ENCODE data around the gene MDC1.

MDC1 gene

DNA sequence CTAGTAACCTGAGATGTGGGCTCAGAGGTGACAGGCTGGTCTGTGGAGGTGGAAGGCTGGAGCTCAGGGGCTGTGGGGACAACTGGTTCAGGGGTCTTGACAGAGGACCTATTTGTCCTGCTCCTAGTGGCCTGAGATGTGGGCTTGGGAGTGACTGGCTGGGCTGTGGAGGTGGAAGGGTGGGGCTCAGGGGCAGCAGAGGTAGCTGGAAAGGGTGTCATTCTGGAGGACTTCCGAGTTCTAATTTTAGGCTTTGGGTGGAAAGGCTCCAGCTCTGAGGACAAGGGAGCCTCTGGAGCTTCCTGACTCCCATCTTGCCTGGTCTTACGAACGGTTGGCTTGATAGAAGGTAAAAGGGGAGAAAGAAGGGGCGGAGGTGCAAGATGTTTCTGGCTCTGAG, 11.5 kb downstream of the MDC1 start:
- H3K9me3 ChIP-seq (ENCODE audit: low read length) = no peaks in the 10 kb centered on the region
- H3K27ac ChIP-seq (ENCODE audit: low read depth, low read length) = no peak overlapping the region
- peaks cover 45% of the 10 kb centered on the region for H3K36me3 ChIP-seq (ENCODE audit: insufficient read depth, low read length)
- no peaks in the 10 kb centered on the region for H3K4me1 ChIP-seq (ENCODE audit: insufficient read depth, low read length)
- H3K4me3 ChIP-seq (ENCODE audit: low read depth in 1 of 2, low read length in 2 of 2) = no peak overlapping the region
- no peaks in the 10 kb centered on the region for H3K27me3 ChIP-seq (ENCODE audit: control insufficient read depth in 1 of 2, insufficient read depth in 2 of 2, low read length in 2 of 2)
- H3K9ac ChIP-seq (ENCODE audit: low read length) = no peak overlapping the region

DNA sequence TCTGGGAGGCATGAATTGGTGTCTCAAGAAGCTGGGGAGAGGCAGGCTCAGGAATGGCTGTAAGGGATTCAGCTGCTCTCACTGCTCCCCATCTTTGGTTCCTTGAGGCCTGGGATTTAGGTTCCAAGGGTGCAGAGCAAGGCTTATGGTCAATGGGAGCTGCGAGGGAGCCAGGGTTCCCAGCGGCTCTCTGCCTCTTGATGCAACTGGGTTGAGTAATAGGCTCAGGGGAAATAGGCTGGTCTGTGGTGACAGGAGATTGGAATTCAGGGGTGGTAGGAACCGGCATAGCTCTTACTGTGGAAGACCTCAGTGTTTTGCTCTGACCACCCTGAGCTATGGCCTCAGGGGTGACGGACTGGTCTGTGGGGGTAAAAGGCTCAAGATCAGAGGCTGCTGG, 13.3 kb downstream of the MDC1 start:
- no peaks in the 10 kb centered on the region for H3K9me3 ChIP-seq (ENCODE audit: low read length)
- no peaks in the 10 kb centered on the region for H3K4me1 ChIP-seq (ENCODE audit: insufficient read depth, low read length)
- H3K9ac ChIP-seq (ENCODE audit: low read length) = no peak overlapping the region
- peaks cover 48% of the 10 kb centered on the region for H3K36me3 ChIP-seq (ENCODE audit: insufficient read depth, low read length)
- no peak overlapping the region for H3K27ac ChIP-seq (ENCODE audit: low read depth, low read length)
- no peaks in the 10 kb centered on the region for H3K27me3 ChIP-seq (ENCODE audit: control insufficient read depth in 1 of 2, insufficient read depth in 2 of 2, low read length in 2 of 2)
- no peak overlapping the region for H3K4me3 ChIP-seq (ENCODE audit: low read depth in 1 of 2, low read length in 2 of 2)

DNA sequence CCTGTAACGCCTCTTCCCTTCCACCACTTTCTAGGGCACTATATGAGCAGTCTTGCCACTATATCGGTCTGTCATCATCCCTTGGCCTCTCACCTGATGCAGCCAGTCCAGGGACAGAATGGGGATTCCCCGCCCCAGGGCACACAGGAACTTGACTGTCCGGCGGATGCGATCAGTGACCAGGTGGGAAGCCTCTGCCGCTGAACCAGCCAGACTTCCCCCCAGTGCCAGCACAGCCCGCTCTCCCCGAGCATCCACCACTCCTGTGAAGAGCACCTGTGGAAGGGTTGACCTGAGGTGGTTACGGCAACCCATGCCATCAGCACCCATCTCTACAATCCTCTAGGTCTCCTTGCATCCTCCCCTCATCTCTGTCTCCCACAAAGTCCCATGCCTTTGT, 14.1 kb downstream of the MDC1 start:
- no peaks in the 10 kb centered on the region for H3K4me1 ChIP-seq (ENCODE audit: insufficient read depth, low read length)
- H3K9me3 ChIP-seq (ENCODE audit: low read length) = no peaks in the 10 kb centered on the region
- no peaks in the 10 kb centered on the region for H3K27me3 ChIP-seq (ENCODE audit: control insufficient read depth in 1 of 2, insufficient read depth in 2 of 2, low read length in 2 of 2)
- H3K4me3 ChIP-seq (ENCODE audit: low read depth in 1 of 2, low read length in 2 of 2) = no peak overlapping the region
- no peak overlapping the region for H3K27ac ChIP-seq (ENCODE audit: low read depth, low read length)
- peaks cover 43% of the 10 kb centered on the region for H3K36me3 ChIP-seq (ENCODE audit: insufficient read depth, low read length)
- H3K9ac ChIP-seq (ENCODE audit: low read length) = no peak overlapping the region

DNA sequence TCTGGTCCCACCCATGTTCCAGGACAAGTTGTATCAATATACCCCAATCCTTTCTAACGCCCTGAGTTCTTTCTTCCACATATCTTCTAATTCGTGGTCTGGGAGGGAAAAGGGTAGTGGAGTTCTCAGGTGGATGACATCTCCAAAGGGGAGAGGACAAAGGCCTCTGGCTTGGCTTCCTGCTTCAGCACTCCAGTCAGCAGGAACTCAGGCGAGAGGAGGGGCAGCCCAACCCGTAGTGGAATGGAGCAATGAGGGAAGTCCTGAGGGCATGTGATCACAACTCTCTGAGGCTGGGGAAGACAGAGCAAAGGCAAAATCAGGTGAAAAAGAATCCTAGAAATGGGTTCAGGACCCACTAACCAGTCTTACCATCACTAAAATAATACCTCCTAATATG, 16.7 kb downstream of the MDC1 start:
- no peak overlapping the region for H3K27ac ChIP-seq (ENCODE audit: low read depth, low read length)
- H3K27me3 ChIP-seq (ENCODE audit: control insufficient read depth in 1 of 2, insufficient read depth in 2 of 2, low read length in 2 of 2) = no peaks in the 10 kb centered on the region
- peaks cover 33% of the 10 kb centered on the region for H3K36me3 ChIP-seq (ENCODE audit: insufficient read depth, low read length)

DNA sequence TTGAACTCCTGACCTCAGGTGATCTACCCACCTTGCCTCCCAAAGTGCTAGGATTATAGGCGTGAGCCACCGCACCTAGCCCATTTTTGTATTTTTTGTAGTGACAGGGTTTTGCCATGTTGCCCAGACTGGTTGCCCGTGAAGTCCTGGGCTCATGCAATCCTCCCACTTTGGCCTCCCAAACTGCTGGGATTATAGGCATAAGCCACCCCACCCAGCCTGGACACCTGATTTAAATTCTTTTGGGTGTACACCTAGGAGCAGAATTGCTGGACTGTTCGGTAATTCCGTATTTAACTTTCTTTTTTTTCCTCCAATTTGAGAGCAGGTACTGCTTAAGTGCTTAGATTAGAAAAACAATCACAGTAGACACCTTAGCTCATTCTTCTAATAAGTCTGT, 20.6 kb downstream of the MDC1 start:
- H3K4me3 ChIP-seq (ENCODE audit: low read depth in 1 of 2, low read length in 2 of 2) = no peak overlapping the region
- peaks cover 5% of the 10 kb centered on the region for H3K36me3 ChIP-seq (ENCODE audit: insufficient read depth, low read length)
- no peaks in the 10 kb centered on the region for H3K9me3 ChIP-seq (ENCODE audit: low read length)
- H3K27ac ChIP-seq (ENCODE audit: low read depth, low read length) = no peak overlapping the region
- H3K27me3 ChIP-seq (ENCODE audit: control insufficient read depth in 1 of 2, insufficient read depth in 2 of 2, low read length in 2 of 2) = no peaks in the 10 kb centered on the region
- H3K4me1 ChIP-seq (ENCODE audit: insufficient read depth, low read length) = peaks cover 2% of the 10 kb centered on the region
- no peak overlapping the region for H3K9ac ChIP-seq (ENCODE audit: low read length)

More for the DNA sequence above, 16.7 kb downstream of the MDC1 start:
- Histone ChIP-seq H3K9ac (ENCODE audit: low read length) (no peak overlapping the region), H3K4me1 (ENCODE audit: insufficient read depth, low read length) (no peaks in the 10 kb centered on the region), H3K4me3 (ENCODE audit: low read depth in 1 of 2, low read length in 2 of 2) (no peak overlapping the region), H3K9me3 (ENCODE audit: low read length) (no peaks in the 10 kb centered on the region)

DNA sequence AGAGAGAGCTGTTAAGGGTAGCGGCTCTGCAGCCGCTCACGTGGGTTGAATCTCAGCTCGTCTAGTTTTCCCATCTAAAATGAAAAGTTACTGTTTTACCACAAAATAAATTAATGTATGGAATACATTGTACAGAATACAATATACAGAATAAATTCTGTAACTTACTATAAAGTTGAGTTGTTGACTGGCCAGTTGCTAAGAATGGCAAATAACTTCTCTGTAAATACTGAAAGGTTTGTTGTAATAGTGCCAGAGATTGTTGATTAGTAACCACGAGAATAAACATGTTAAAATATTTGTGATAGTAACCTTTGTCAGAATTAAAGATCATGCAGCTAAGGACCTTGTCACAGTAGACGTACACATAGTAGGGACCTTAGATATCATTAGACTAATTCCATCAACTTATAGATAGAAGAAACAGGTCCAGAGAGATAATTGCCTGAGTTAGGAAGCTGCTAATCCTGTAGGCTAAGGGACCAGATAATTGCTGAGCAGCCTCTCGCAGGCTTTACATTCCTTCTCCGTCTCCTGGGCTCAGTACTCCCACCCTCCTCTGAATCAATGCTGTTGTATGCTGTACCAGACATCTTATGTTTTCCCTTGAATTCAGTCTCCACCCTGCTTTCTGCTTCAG, 25.8 kb downstream of the MDC1 start:
- Histone ChIP-seq H3K27ac (ENCODE audit: low read depth, low read length) (peak overlapping the region; percentile 88), H3K9ac (ENCODE audit: low read length) (peak overlapping the region; percentile 40), H3K4me3 (ENCODE audit: low read depth in 1 of 2, low read length in 2 of 2) (peak overlapping the region; percentile 60 to 89), H3K27me3 (ENCODE audit: control insufficient read depth in 1 of 2, insufficient read depth in 2 of 2, low read length in 2 of 2) (no peaks in the 10 kb centered on the region), H3K36me3 (ENCODE audit: insufficient read depth, low read length) (no peaks in the 10 kb centered on the region), H3K9me3 (ENCODE audit: low read length) (no peaks in the 10 kb centered on the region), H3K4me1 (ENCODE audit: insufficient read depth, low read length) (peaks cover 33% of the 10 kb centered on the region)

DNA sequence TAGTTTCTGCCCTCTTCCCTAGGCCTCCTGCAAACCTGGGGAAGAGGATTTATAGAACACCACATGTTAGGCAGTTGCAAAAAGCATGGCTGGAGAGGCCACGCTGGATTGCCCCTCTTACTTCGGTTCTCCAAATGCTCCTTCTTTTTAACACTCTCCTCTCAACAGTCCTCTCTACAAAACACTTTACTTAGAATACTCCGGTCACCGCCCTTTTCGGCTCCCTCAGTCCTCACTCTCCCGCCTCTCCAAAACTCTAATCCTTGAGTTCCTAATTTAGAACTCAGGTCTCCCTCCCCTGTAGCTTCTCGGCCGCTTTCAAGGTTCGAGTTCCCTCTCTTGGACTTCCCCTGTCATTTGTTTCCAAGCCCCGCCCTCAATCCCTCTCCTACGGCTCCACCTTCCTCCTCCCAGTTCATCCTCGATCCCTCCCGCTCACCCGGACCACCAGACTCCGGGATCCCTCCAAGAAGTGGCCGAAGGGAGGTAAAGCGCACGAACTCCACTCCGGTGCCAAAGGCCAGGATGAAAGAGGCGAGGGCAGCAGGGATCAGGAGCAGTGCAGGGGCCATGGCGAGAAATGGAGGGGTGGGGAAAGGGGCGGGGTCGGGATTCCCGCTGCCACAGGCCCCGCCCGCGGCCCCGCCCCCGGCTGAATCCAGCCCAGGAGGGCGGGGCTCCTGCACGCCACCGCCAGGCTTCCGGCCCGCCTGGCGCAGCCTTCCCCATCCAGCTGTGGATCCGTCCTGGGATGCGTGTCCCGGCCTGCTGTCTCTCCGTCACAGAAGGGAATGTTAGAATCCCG, 26.5 kb downstream of the MDC1 start, which contains the start of gene NRM:
Gene NRM (minus strand): TSS at position 582 of the 805 bp plus-strand sequence. CDS start 10 bp downstream, at position 572.
- Histone ChIP-seq H3K4me1 (ENCODE audit: insufficient read depth, low read length) (peaks cover 33% of the 10 kb centered on the region), H3K36me3 (ENCODE audit: insufficient read depth, low read length) (no peaks in the 10 kb centered on the region), H3K27me3 (ENCODE audit: control insufficient read depth in 1 of 2, insufficient read depth in 2 of 2, low read length in 2 of 2) (no peaks in the 10 kb centered on the region), H3K27ac (ENCODE audit: low read depth, low read length) (peak within 1 kb of the TSS; percentile 88), H3K4me3 (ENCODE audit: low read depth in 1 of 2, low read length in 2 of 2) (peak within 1 kb of the TSS; percentile 60 to 89), H3K9me3 (ENCODE audit: low read length) (no peaks in the 10 kb centered on the region), H3K9ac (ENCODE audit: low read length) (peak within 1 kb of the TSS; percentile 40)

DNA sequence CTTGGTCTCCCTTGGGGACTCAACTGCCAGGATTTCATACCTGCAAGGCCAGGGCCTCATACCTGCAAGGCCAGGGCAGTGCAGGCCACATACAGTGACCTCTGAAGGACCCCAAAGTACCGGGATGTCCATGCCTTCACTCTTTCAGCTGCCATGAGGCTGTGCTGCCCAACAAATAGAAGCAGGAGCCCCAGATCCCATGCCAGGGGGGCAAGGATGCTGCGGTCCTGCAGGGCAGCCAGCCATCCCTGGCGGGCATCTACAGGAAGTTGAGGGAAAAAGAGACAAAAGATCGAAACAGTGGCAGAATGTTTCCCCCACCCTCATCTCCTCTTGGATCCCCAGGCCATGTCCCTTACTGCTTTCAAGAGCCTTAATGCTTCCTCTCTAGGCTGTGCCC, 27.1 kb downstream of the MDC1 start:
- H3K9ac ChIP-seq (ENCODE audit: low read length) = peak overlapping the region; percentile 28
- H3K27ac ChIP-seq (ENCODE audit: low read depth, low read length) = peak overlapping the region; percentile 88
- no peaks in the 10 kb centered on the region for H3K36me3 ChIP-seq (ENCODE audit: insufficient read depth, low read length)
- H3K27me3 ChIP-seq (ENCODE audit: control insufficient read depth in 1 of 2, insufficient read depth in 2 of 2, low read length in 2 of 2) = no peaks in the 10 kb centered on the region
- no peaks in the 10 kb centered on the region for H3K9me3 ChIP-seq (ENCODE audit: low read length)
- H3K4me3 ChIP-seq (ENCODE audit: low read depth in 1 of 2, low read length in 2 of 2) = peak overlapping the region in 1 of 2 donors; percentile 60
- peaks cover 33% of the 10 kb centered on the region for H3K4me1 ChIP-seq (ENCODE audit: insufficient read depth, low read length)

DNA sequence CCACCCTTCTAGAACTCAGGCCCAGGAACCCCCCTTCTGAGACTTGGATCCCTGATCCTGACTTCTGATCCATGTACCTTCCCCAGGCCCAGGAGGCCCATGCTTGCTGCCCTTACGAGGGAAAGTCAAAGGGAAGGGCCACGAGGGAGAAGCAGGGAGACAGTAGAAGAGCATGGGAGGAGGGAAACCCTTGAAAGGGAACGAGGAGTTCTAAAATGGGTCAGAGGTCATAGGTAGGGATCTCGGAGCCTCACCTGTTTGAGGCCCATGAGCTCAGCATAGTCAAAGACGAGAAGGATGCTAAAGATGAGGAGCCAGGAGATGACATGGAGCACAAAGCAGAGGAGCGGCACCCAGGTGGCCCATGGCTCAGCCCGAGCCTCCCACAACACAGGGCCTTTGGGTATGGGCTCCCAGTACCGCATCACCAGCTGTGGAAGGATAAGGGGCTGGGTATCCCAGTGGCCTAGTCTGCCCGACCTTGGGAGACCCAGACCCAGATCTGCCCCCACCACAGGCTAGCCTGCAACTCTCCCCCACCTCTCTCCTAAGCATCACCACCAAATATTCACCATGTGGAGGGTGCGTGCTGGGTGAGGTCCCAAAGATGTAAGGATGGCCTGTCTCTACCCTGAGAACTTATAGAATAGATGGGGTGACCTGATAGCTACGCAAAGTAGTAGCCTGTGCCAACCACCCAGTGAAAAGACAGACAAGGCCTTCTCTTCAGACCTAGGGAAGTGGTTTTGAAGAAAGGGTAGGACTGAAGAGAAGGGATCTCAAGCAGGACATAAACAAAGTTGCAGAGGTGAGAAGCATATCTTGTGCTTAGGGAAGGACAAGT, 27.8 kb downstream of the MDC1 start:
- Histone ChIP-seq H3K27me3 (ENCODE audit: control insufficient read depth in 1 of 2, insufficient read depth in 2 of 2, low read length in 2 of 2) (no peaks in the 10 kb centered on the region), H3K9me3 (ENCODE audit: low read length) (no peaks in the 10 kb centered on the region), H3K36me3 (ENCODE audit: insufficient read depth, low read length) (no peaks in the 10 kb centered on the region), H3K4me3 (ENCODE audit: low read depth in 1 of 2, low read length in 2 of 2) (peak overlapping the region in 1 of 2 donors; percentile 60), H3K9ac (ENCODE audit: low read length) (no peak overlapping the region), H3K27ac (ENCODE audit: low read depth, low read length) (peak overlapping the region; percentile 100), H3K4me1 (ENCODE audit: insufficient read depth, low read length) (peaks cover 33% of the 10 kb centered on the region)

DNA sequence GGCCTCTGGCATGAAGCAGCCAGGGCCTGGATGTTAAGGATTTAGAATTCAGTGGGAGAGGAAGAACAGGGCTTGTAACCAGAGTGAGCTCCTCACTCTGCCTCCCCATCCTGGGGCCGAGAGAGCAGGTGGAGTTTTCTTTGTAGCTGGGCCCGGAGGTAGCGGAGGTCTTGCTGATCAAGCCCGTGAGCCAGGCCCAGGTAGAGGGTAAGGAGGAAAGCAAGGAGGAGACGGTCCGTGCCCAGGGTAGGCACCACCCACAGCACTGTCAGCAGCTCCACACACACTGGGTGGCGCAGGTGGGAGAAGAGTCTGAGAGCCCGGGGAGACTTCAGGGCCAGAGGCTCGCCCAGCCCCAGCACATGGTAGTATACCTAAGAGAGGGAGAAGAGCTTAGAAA, 28.5 kb downstream of the MDC1 start:
- Histone ChIP-seq H3K27ac (ENCODE audit: low read depth, low read length) (peak overlapping the region; percentile 100), H3K4me3 (ENCODE audit: low read depth in 1 of 2, low read length in 2 of 2) (peak overlapping the region in 1 of 2 donors; percentile 99), H3K9ac (ENCODE audit: low read length) (peak overlapping the region; percentile 86), H3K4me1 (ENCODE audit: insufficient read depth, low read length) (peaks cover 34% of the 10 kb centered on the region), H3K9me3 (ENCODE audit: low read length) (no peaks in the 10 kb centered on the region), H3K36me3 (ENCODE audit: insufficient read depth, low read length) (no peaks in the 10 kb centered on the region), H3K27me3 (ENCODE audit: control insufficient read depth in 1 of 2, insufficient read depth in 2 of 2, low read length in 2 of 2) (no peaks in the 10 kb centered on the region)

Measured in muscle layer of colon (tissue), 2 donors.